Sigmoid colon (tissue), 4 donors: ENCODE data around the gene INTS11.

Experiments
- CTCF ChIP-seq, 4 experiments: fragments of 450-650 bp in 3 of 4; fragments of 200-600 bp in 1 of 4; IDR thresholded peaks; one replicate each; pipeline ENCODE4 v1.5.1; 2016 to 2019; ENCODE audit warnings: antibody characterized with exemption in 4 of 4, mild to moderate bottlenecking in 3 of 4, moderate library complexity in 2 of 4
- POLR2A ChIP-seq, 2 donors: fragments of 450-650 bp; IDR thresholded peaks; one replicate each; pipeline ENCODE4 v1.6.1; 2016; ENCODE audit warnings: antibody characterized with exemption in 2 of 2, mild to moderate bottlenecking in 2 of 2, moderate library complexity in 2 of 2
- POLR2AphosphoS5 ChIP-seq, 4 donors: sonication (generic); formaldehyde crosslinking; IDR thresholded peaks; one replicate each; pipeline ENCODE4 v1.6.1; 2017; ENCODE audit warnings: antibody characterized with exemption in 4 of 4

- TF ChIP-seq POLR2A (IDR thresholded peaks at IDR 0.05), result no peak
- TF ChIP-seq CTCF (IDR thresholded peaks at IDR 0.05), result no peak
- TF ChIP-seq POLR2AphosphoS5 (IDR thresholded peaks at IDR 0.05), result no peak
These were observed 13.1 kb downstream of the INTS11 start for GRCh38 chr1:1311107-1312104.
